NCI-H774 (cell line): Measurements from ENCODE around the gene CRIM1.
A peak's percentile ranks its signal among the peaks of the same experiment; 100 is the strongest.

Source experiments
- DNase-seq: peaks from one replicate; lab custom pipeline; 2025; lab: John Stamatoyannopoulos, UW

CRIM1 gene

DNA sequence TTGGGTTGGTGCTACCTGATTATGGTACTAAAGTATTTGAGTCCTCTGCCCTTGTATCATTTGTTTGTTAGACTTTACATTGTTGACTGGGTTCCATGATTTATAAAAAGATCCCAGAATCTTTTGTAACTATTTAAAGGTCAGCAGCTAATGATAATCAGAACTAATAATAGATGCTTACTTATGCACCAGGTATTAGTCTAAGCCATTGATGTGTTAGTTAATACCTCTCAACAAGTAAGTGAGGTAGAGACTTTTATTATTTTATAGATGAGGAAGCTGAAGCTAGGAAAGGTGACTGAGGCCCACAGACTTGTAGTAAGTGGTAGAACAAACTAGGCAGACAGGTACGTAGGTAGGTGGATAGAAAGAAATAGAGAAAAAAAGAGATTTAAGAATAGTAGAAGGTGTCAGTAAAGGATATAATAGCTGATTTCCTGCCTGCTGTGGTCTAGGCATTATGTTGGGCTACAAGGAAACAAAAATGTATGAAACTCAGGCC is 68.1 kb downstream of the CRIM1 start:
- DNase-seq: no peak

DNA sequence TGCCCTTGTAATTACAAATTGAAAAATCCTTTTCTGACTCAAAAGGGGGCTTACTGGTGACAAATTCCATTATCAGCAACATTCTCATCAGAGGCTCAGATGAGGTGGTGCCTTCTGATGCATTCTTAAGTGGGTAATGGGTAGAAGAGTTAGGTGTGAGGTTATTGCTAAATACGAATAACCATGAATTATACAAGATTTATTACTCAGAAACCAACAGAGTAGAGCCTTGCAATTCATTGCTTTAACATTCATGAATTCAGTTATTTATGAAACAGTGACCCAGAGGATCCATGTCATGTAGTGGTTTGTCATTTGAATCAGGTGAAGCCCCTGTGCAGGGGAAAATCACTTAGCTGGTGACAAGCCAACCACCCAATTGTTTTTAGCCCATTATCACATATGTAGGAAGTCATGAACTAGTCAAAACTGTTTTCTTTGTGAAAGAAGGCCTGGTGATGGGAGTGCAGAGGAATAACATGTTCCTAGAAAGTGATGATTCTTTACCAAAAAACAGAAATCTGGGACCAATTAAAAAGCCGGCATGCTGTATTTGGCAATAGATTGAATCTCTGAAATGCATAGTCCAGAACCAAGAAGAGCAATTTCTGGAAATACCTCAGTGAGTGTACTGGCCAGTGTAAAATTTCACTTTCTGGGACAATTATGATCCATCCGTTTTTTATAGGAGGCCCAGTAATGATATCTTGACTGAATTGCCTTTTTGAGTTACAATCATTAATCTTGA is 70.2 kb downstream of the CRIM1 start:
- DNase-seq: no peak

DNA sequence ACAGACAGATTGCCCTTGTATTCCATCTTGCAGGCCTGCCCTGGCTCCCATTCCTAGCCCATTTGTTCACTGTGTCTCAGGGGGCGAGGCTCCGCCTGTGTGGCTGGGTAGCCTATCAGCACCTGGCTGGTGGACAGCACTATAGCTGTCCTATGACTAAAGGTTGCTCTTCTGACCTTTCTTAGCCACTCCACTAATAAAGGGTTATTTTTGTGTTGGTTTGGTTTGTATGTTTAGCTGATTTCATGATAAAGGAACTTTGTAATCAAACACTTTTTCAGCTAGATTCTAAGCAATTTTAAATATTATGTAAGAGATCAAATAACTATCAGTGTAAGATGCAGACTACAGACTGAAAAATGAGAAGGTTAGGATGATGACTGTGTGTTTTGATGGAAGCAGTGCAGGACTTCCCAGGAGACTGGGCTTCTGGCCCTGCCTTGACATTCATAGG is 72.2 kb downstream of the CRIM1 start:
- DNase-seq: no peak

DNA sequence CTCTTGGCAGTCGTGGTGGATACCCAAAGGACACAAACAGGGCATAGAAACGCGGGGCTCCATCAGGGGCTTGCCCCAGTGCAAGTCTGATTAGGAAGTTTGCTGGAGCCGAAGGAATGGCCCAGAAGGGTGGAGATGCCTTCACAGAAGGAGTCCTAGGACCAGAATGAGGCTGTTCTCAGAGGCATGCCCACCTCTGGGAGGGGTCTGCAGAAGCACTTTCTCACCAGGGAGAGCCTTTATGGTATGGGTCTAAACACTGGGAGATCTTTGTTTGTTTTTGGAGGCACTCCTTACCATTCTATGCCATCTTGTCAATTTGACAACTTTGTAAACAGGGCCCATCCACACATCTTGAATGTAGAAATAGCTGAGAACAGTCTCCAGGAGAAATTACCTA is 75.0 kb downstream of the CRIM1 start:
- no peak for DNase-seq

DNA sequence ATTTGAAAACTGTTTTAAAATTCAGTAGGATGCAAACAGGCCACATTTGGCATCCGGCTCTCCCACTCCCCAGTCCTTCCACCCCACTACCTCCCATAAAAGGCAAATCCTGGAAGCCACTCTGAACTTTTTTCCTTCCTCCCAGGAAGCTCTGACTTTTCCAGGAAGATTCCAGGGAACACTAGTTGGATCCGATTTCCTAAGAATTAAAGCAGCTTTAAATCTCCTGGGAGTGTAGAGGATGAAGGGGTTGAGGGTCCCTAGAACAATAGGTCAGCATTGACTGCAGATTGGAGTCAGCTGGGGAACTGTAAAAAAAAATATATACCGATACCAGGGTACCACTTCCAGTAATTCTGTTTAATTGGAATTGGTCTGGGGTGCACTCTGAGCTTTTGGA is 76.9 kb downstream of the CRIM1 start:
- no peak for DNase-seq

DNA sequence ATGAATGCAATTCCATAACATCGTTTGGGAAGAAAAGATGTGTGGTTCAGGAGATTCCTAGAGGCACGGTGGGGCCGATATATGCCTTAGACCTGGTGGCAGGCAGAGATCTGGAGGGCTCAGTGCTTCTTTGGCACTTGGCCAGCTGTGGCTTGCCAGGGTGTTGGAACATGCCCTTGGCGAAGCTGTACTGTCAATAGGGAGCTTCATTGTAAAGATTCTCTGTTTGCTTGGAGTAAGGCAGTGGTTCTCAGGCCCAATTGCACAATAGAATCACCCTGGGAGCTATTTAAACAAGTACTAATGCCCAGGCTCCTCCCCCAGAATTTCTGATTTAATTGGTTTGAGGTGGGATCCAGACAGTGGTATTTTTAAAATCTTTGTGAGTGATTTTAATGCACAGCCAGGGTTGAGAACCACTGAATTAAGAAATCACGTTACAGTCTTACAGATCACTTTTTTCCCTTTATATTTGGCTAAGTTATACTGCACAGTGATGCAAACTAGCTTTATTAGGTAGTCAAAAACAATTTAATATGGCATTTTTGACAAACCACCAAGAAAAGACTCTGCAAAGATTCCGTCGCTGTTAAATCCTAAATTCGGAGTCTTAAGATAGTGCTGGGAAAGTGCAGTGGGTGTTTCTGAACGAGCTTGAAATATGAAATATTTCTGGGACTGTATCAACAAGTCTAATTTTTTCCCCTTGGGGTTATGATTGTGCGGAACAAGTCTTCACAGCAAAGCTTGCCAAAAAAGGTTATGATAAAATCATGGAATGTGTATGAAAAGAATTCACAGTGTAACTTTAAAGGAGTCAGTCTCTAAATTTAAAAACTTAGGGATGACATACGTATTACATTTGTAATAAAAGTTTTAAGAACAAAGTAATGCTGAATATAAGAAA is 78.0 kb downstream of the CRIM1 start:
- DNase-seq: no peak

DNA sequence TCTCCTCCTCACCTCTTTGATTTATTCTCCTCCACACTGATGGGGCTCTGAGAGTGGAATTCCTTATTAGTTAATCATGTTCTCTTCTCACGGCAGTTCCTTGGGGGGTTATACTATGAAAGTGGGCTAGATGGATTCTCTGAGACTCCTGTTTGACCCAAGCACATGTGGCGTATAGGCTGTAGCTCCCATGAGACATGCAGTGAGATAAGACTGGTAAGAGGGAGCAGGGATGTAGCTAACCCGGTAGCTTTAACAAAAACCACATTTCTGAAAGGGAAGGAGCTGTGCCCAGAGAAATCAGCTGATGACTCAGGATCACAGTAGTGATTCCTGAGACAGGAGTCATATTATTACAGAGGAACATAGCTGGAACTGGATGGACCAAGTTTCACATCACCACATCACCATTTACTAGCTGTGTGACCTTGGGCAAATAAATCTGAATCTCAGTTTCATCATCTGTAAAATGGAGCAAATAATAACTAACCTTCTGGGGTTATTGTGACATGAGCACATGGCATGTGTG is 82.9 kb downstream of the CRIM1 start:
- DNase-seq: no peak

DNA sequence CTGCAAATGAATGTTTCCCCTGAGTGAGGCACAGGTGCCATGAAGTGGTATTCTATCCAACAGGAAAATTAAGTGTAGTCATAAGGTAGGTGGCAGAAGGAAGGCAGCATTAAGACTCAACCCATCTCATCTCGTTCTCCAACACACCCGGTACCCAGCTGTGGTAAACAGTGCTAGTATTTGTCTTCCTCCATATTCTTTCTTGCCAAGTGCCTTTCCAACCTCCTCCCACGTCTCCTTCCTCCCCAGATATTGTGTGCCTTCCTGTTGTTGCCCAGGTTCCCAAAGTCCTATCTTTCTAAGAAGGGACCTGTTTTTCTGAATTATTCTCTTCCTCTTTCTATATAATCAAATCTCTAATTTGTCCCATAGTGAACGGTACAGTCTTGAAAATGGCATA is 83.5 kb downstream of the CRIM1 start:
- no peak for DNase-seq

DNA sequence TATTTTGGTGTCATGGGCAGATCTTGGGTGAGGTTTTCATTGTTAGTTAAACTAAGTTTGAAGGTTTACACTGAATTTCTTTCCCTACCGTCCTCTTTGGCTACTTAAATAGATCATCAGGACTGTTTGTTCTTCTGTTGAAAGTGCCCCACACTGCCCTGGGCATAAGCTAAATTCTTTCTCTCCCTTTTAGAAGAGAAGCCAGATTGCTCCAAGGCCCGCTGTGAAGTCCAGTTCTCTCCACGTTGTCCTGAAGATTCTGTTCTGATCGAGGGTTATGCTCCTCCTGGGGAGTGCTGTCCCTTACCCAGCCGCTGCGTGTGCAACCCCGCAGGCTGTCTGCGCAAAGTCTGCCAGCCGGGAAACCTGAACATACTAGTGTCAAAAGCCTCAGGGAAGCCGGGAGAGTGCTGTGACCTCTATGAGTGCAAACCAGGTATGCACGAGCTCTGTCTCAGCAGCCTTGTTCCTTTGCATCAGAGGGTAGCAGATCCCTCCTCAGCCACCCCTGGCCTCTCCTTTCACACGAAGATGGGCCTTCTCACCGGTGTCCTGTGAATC is 85.6 kb downstream of the CRIM1 start:
- no peak for DNase-seq

DNA sequence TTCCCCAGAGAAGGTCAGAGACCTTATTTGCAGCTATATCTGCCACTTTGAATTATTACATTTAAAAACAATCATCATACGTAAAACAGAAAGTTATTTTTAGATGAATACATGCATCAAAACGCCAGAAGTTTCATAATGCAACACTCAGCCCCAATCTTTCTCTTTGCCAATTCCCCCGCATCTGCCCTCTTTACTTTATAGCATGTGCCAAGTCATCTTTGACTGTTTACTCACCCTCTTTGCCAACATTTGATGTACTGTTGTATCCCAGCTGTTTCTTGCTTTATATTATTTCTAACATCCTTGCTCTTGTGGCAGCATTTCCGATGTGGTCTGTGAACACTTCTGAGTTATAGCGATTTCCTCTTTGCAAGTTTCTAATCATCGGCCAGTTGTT is 86.2 kb downstream of the CRIM1 start:
- DNase-seq: peak; percentile 2

DNA sequence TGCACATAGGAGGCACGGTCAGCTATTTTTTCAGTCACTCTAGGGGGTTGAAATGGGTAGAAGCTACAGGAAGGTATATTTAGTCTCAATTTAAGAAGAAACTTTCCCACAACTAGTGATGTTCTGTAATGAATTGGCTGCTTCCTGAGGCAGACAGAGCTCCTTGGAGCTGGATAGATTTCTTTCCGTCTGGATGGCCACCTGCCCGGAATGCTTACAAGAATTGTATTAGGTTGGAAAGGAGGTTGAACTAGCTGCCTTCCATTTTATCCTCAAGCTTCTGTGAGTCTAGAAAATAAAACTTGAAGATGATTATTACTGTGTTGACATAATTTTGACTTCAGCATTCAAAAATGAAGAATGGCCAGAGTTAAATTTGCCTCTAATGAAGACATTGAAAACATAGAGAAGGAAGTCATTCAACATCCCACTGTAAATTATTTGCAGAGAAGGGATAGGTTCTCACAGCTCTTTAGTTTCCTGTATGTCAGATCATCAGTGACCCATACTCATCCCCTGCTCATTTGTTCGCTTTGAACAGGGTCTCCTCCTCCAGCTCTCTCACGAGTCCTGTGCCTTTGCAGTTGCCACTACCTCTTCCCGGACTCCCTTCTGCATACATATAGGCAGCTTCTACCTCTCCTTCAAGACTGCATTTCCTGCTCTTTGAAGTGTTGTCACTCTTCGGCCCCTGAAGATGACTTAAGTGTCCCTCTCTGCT is 88.8 kb downstream of the CRIM1 start:
- DNase-seq: no peak

DNA sequence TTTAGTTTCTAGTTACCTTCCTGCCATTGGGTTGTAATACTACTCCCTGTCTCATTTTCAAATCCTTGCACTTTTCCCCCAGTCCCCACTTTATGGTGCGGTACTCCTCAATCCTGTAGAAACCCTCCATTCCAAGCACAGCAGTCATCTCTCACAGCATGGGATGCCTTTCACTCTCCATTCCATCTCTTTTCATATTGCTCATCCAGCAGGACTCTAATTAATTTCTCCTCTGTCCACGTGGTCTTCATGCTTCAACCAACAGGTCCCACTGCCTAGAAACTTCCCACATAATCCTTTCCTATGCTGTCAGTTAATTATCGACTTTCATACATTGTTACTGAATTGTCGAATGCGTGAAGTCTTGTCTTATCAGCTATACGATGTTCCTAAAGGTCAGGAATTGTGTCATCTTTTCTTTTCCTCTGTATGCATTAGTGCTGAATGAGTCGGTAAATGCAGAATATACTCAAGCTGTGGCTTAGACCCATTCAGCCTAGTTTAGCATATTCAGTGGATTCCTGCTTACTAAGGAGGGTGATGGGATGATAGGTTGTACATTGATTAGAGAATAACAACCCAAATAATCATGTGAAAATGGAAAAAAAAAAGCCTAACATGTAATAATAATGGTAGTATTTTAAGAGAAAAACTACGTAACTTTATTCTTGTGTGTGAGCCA is 89.7 kb downstream of the CRIM1 start:
- DNase-seq: no peak

DNA sequence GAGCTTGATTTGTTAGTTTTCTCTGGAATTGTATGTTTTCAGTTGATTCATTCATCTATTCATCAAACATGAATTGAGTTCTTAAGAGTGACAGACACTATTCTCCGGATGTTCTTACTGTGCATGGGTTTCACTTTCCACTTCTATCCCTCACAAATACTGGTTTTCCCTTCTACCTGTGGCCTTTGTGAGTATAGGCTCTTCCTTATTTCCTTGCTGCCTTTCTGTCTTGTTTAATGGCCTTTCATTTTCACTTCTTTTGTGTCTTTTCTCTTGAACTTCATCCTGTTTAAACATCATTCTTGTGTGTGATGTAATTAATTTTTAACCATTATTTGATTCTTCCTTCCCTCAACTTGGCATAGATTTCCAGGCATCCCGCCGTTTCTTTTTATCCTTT is 90.7 kb downstream of the CRIM1 start:
- DNase-seq: no peak

DNA sequence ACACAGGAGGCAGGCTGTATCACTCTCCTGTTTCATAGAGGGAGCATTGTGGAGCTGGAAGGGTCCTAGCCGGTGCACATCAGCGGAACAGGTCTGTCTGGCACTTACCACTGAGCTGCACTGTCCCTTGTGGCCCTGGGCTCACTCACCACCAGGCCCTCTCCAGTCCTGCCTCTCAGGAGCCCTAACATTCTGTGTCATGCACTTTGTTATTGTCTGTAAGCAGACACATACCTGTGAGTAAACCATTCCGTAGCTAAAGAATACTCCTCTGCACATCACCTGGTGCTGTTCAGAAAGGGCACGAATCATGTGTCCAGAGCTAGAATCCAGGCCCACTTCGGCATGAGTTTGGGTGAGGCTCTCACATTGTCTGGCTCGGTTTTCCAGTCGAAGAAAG is 93.6 kb downstream of the CRIM1 start:
- DNase-seq: no peak

DNA sequence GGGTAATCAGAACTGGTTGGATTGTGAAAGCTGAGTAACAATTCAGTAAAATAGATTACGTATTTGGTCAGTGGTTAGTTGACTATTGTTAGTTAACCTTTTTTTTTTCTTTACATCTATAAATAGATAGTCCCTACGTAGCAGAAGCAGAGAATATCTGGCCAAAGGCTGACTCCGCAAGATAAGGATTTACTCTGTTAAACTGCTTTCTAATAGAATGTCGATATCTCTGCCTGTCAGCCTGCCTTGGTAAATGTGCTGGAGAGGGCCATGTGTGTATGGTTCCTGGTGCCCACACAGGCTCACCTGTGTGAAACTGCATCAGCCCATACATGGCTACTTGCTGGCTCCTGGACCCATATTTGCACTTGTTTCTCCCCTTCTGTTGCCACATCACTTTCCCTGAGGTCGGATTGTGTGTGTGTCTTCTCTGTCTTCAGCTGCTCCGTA is 94.4 kb downstream of the CRIM1 start:
- DNase-seq: no peak

DNA sequence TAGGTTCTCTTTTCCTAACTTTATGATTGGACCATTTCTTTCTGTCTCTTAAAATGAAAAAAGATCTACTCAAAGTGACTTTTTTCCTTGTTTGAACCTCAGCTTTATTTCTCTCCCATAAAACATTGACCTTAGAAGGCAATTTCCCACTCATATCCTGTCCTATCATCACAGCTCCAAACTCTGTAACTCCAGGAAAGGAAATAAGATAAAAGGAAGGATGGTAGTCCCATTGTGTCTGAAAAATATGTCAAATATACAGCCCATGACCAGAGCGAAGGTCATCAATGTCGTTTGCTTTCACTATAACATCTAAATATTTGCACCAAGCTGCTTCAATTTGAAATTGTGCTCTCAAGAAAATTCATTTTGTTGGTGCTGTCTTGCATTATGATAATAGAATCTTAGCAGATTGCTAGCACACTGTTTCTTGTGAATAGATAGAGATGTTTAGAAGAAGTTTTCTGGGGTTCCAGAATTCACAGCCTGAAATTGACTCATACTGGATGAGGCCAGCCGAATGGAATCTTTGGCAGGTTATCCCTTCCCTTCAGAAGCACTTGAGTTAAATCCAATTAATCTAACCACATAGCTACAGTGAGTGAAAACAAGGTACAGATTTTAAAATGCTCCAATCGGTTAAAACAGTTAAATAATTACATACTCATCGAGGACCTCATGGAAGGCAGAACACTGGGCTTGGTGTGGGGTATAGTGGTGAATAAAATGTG is 95.1 kb downstream of the CRIM1 start:
- DNase-seq: no peak

DNA sequence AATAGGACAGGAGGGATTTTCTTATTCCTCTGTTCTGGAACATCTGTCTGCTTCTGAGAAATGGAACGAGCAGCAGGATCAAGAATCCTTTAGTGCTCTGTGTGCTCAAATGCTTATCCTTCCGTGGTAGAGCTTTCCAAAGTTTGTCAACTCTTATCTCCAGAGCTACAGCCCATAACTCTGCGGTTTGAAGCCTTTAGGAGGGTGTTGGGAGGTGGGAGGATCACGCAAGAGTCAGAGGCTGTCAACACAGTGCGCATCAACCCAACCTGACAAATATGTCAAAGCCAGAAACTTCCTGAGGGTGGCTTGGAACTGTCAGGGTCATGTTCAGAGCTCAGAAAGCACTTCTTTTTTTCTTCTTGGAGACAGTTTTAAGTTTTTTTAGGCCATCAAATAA is 95.9 kb downstream of the CRIM1 start:
- DNase-seq: no peak

DNA sequence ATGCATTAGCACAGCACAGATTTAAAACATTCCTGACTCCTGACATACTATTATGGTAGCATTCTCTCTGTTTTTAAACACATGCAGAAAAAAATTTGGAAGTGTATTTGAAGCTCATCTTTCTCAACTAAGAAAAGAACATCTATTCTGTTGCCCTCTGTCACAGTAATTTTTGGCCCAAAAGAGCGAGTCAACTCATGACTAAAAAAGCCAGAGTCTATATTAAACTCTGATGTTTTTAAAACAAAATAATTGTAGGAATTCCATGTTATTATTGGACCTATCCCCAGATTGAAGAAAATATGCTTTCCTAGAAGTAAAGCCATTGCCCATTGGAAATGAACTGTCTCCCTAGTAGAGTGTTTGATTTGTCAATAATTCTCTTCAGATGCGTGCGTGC is 96.7 kb downstream of the CRIM1 start:
- DNase-seq: no peak

DNA sequence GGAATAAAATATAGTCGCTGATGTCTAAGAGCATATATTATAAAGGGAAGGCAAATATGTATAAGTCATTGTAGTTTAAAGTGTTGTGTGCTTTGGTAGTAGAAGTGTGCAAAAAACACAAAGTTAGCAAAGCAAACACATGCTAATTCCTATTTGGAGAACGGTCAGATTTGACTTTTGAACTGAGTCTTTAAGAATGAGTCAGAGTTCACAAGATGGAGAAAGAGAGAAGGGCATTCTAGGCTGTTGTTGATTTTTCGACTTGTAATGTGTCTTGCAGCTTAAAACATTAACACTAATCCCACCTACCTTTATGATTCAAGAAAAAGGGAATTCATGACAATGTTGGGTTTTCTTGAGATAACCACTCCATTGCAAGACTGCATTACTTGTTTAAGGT is 98.1 kb downstream of the CRIM1 start:
- DNase-seq: no peak

DNA sequence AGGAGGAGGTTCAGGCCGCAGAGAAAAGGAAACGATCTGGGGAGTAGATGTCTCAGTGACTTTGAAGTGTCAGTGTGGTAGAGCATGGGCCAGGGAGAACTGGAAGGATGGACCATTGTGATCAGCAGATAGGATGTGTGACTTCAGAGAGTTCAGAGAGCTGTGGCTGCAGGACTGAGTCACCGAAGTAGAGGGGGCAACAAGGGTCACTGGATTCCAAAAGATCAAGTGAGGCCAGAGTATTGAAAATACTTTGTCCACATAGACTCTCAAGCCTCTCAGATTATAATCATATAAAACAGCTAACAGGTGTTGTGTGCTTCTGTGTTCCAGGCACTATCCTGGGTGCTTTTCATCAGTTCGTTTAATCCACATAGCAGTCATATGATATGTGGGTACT is 99.4 kb downstream of the CRIM1 start:
- DNase-seq: no peak

DNA sequence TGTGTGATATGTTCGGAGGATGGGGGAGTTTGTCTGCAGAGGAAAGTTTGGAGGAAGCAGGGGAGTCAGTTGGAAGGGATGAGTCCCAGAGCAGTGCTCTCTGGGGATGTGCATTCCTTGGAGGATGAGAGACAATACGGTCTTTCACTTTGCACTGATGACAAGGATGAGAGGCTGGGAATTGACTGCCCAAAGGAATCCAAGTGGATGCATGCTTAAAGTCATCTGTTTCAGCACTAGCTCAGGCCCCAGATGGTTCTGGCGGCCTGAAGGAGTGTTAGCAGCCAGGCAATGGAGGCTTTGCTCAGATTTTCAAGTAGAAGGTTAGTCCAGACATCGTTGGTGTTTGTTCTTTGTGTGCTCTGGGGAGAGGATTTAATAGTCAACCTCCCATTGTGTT is 100.2 kb downstream of the CRIM1 start:
- no peak for DNase-seq
